Keratinocyte (primary cell): Measurements from ENCODE around the gene NMT1. TPM values are rescaled to one million over a fixed set of nuclear protein-coding genes. Genes with fewer than 3 reads are reported as not detected.

Experiments used
- DNase-seq: peaks from one replicate; pipeline ENCODE4 v3.0.0-alpha.2; 2011; ENCODE audit warnings: low read depth, missing footprints, low spot score
- FAIRE-seq: peaks from 2 replicates; lab custom pipeline; 2011; peaks lifted over from hg19 to GRCh38; lab: Jason Lieb, UNC
- H2AFZ ChIP-seq: 2 replicates; pipeline ENCODE4 v1.6.0; 2012; ENCODE audit warnings: low read length, control low read depth, inconsistent platforms; ENCODE audit not compliant: control insufficient read depth
- H3K27ac ChIP-seq: 2 replicates; pipeline ENCODE4 v1.5.1; 2011; ENCODE audit warnings: low read length; ENCODE audit not compliant: control insufficient read depth, insufficient read depth
- H3K27me3 ChIP-seq: 3 replicates; pipeline ENCODE4 v1.6.0; 2011; ENCODE audit warnings: low read length; ENCODE audit not compliant: control insufficient read depth, insufficient read depth; ENCODE audit errors: extremely low read depth
- H3K36me3 ChIP-seq, 2 experiments: 2 replicates in 1 of 2; 3 replicates in 1 of 2; pipeline ENCODE4 v1.5.1; 2011; ENCODE audit warnings: low read length in 2 of 2, mild to moderate bottlenecking in 1 of 2; ENCODE audit not compliant: control insufficient read depth in 2 of 2, insufficient read depth in 2 of 2; ENCODE audit errors: extremely low read depth in 1 of 2
- H3K4me1 ChIP-seq: 3 replicates; pipeline ENCODE4 v1.5.1; 2011; ENCODE audit warnings: low read length; ENCODE audit not compliant: control insufficient read depth, insufficient read depth; ENCODE audit errors: extremely low read depth
- H3K4me2 ChIP-seq: 3 replicates; pipeline ENCODE4 v1.6.0; 2011; ENCODE audit warnings: low read depth, low read length; ENCODE audit not compliant: control insufficient read depth, insufficient read depth; ENCODE audit errors: extremely low read depth
- H3K4me3 ChIP-seq, 3 experiments: fragments of 200-600 bp in 1 of 3; sonication (generic) in 1 of 3; 2 replicates in 2 of 3; 3 replicates in 1 of 3; pipeline ENCODE4 v1.5.1; 2011 to 2016; ENCODE audit warnings: low read length in 3 of 3, mild to moderate bottlenecking in 3 of 3, control low read depth in 2 of 3, inconsistent platforms in 1 of 3, low read depth in 1 of 3, mixed read lengths in 1 of 3, mixed run types in 1 of 3, moderate library complexity in 1 of 3; ENCODE audit not compliant: control insufficient read depth in 2 of 3, insufficient read depth in 2 of 3; ENCODE audit errors: extremely low read depth in 1 of 3
- H3K79me2 ChIP-seq: 2 replicates; pipeline ENCODE4 v1.6.0; 2012; ENCODE audit warnings: low read length; ENCODE audit not compliant: control insufficient read depth, insufficient read depth
- H3K9ac ChIP-seq: 3 replicates; pipeline ENCODE4 v1.6.0; 2011; ENCODE audit warnings: low read length; ENCODE audit not compliant: control insufficient read depth, insufficient read depth; ENCODE audit errors: extremely low read depth
- H3K9me1 ChIP-seq: 3 replicates; pipeline ENCODE4 v1.6.0; 2011; ENCODE audit warnings: low read length; ENCODE audit not compliant: control insufficient read depth, insufficient read depth; ENCODE audit errors: extremely low read depth
- H3K9me3 ChIP-seq: 2 replicates; pipeline ENCODE4 v1.5.1; 2012; ENCODE audit warnings: low read depth, low read length; ENCODE audit not compliant: control insufficient read depth
- H4K20me1 ChIP-seq: 3 replicates; pipeline ENCODE4 v1.6.0; 2011; ENCODE audit warnings: low read length; ENCODE audit not compliant: control insufficient read depth, insufficient read depth; ENCODE audit errors: extremely low read depth
- CTCF ChIP-seq, 3 experiments: IDR thresholded peaks in 1 of 3; conservative IDR thresholded peaks in 1 of 3; optimal IDR thresholded peaks in 1 of 3; 2 replicates in 2 of 3; 3 replicates in 1 of 3; pipeline versions ENCODE3 to v1.5.1; 2011; ENCODE audit warnings: low read length in 3 of 3, mild to moderate bottlenecking in 3 of 3, moderate library complexity in 2 of 3, control low read depth in 1 of 3, inconsistent platforms in 1 of 3; ENCODE audit not compliant: insufficient read depth in 2 of 3; ENCODE audit errors: extremely low read depth in 1 of 3
- EZH2 ChIP-seq: IDR thresholded peaks from one replicate; pipeline ENCODE4 v1.6.1; 2012; ENCODE audit warnings: inconsistent platforms, mild to moderate bottlenecking, low read length, moderate library complexity
- dilution Hi-C: fragments of 300-500 bp; cut with MboI; formaldehyde crosslinking; loops from one replicate; pipeline ENCODE4 v1.7.0; 2020; ENCODE audit warnings: low sequenced_read_pairs; ENCODE audit not compliant: extremely low pct_ligation_motif_present
- polyA plus RNA-seq, 5 experiments: library from polyadenylated mRNA; depleted of rRNA in 3 of 5; stranded (reverse) in 3 of 5; stranded (forward) in 1 of 5; unstranded in 1 of 5; fragments of >200 nt; gene quantifications; 1 replicate in 1 of 5; 2 replicates in 3 of 5; 3 replicates in 1 of 5; pipeline versions ENCODE4 v1.2.1 to v1.2.3, GENCODE V29; 2011 to 2012; ENCODE audit warnings: missing spikeins in 2 of 5, low read depth in 1 of 5, low replicate concordance in 1 of 5

The NMT1 gene
- polyA plus RNA-seq, 1 donor (not counting 4 experiments of a cell fraction or from before 2014, with no cell fraction given), result 101 TPM

GRCh38 chr17:45127548-45128300 lies 66.6 kb downstream of the NMT1 start:
- Histone ChIP-seq H3K36me3 (peaks cover 0 to 4% of the 10 kb centered on the region in 2 experiments), H3K4me1 (peaks cover 63% of the 10 kb centered on the region), H3K27ac (peak overlapping the region; percentile 70), H3K27me3 (no peaks in the 10 kb centered on the region), H3K4me2 (peak overlapping the region; percentile 70), H3K9me1 (no peaks in the 10 kb centered on the region), H2AFZ (peak overlapping the region; percentile 67), H3K9me3 (no peaks in the 10 kb centered on the region), H4K20me1 (no peaks in the 10 kb centered on the region), H3K4me3 (peak overlapping the region in 2 of 3 experiments; percentile 15 to 42), H3K79me2 (peaks cover 66% of the 10 kb centered on the region), H3K9ac (peak overlapping the region; percentile 55)
- no peak for DNase-seq
- TF ChIP-seq CTCF (optimal IDR thresholded peaks at IDR 0.05 in 1 of 3, IDR thresholded peaks at IDR 0.05 in 1 of 3, conservative IDR thresholded peaks at IDR 0.05 in 1 of 3; ENCODE audit: extremely low read depth in 1 of 3, insufficient read depth in 2 of 3, low read length in 3 of 3), result no peak
- FAIRE-seq, result peak; percentile 88
- dilution Hi-C loops, result no loop called here

GRCh38 chr17:45128331-45128730 lies 67.2 kb downstream of the NMT1 start:
- Histone ChIP-seq H3K27ac (peak overlapping the region; percentile 70), H3K4me3 (no peak overlapping the region), H3K4me2 (peak overlapping the region; percentile 70), H3K9me3 (no peaks in the 10 kb centered on the region), H2AFZ (no peak overlapping the region), H4K20me1 (no peaks in the 10 kb centered on the region), H3K9ac (peak overlapping the region; percentile 55), H3K27me3 (no peaks in the 10 kb centered on the region), H3K79me2 (peaks cover 62% of the 10 kb centered on the region), H3K4me1 (peaks cover 61% of the 10 kb centered on the region), H3K36me3 (peaks cover 0 to 4% of the 10 kb centered on the region in 2 experiments), H3K9me1 (no peaks in the 10 kb centered on the region)
- TF ChIP-seq CTCF (optimal IDR thresholded peaks at IDR 0.05 in 1 of 3, IDR thresholded peaks at IDR 0.05 in 1 of 3, conservative IDR thresholded peaks at IDR 0.05 in 1 of 3; ENCODE audit: extremely low read depth in 1 of 3, insufficient read depth in 2 of 3, low read length in 3 of 3), result no peak
- no peak for TF ChIP-seq EZH2
- no peak for FAIRE-seq
- dilution Hi-C loops, result no loop called here
- no peak for DNase-seq
